GF-D8 (cell line): ENCODE data around the gene NDUFA13.
A peak's percentile ranks its signal among the peaks of the same experiment; 100 is the strongest.

Experiments
- DNase-seq: peaks from one replicate; lab custom pipeline; 2025; lab: John Stamatoyannopoulos, UW

Gene NDUFA13

DNA sequence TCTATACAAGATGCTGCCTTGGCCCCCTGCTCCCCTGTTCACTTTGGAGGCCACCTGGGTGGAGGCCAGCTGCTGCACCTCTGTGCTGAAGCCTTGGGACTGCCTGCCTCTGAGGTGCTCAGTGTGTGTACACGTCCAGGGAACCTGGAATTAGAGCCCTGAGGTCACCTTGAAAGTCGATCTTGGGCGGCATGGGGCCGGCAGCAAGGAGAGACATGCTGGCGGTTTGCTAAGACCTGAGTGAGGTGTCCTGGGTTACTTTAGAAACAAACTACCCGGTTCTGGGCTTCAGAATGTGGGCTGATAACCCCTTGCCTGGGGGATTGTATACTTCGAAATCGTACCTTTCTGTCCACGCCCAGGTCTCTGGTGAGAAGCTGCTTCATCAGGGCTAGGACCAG lies 26.2 kb upstream of the NDUFA13 start:
- no peak for DNase-seq

DNA sequence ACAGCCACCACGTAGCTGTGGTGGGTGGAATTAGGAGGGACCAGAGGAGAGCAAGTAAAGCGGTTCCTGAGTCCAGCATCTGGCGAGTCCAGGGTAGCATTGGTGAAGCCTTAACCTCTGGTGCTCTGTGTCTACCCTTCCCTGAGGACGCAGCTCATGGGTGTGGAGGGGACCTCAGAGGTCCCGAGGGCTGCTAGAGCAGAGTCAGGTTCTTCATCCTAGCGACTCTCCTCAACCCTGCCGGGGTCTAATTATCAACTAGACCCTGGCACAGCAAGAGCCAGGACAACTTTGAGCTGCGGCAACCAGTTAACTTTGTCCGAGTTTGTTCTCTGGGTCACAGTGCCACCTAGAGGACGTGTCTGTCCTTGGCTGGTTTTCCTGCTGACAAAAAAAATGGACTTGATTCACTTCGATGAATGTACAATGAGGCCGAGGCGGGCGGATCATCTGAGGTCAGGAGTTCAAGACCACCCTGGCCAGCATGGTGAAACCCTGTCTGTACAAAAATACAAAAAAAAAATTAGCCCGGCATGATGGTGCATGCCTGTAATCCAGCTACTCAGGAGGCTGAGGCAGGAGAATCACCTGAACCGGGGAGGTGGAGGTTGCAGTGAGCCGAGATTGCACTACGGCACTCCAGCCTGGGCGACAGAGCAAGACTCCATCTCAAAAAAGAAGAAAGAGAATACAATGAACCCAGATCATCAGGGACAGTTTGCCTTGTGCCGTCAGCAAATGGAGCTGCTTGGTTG lies 25.6 kb upstream of the NDUFA13 start:
- peak; percentile 30 for DNase-seq

DNA sequence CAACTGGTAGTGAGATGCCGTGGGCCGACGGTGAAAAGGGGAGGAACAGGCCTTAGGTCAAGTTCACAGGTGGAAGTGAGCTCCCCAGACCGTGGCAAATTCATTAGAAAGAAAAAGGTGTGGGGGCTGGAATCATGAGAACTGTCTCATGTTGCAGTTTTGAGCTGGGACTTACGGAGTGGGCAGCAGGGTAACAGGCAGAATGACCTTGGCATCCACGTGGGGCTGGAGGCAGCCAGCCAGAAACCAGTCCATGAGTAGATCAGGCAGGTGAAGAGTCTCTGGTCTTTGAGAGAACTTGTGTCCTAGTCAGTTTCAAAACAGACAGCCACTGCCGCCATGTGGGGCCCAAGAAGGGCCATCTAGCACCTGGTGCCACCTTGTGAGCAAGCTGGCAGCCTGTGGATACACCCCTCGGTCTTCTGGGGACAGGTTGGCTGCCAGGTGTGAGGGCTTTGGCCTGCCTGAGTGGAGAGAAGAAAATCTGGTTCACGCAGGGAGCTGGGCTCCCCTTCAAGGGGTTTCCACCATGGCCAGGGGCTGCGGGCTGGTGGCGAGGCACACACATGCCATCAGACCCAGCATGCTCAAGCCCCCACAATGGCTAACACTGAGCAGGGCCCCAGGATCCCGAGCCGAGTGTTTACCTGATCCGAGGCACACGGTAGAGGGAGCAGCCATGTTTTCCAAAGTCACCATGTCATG lies 24.6 kb upstream of the NDUFA13 start:
- DNase-seq: no peak

DNA sequence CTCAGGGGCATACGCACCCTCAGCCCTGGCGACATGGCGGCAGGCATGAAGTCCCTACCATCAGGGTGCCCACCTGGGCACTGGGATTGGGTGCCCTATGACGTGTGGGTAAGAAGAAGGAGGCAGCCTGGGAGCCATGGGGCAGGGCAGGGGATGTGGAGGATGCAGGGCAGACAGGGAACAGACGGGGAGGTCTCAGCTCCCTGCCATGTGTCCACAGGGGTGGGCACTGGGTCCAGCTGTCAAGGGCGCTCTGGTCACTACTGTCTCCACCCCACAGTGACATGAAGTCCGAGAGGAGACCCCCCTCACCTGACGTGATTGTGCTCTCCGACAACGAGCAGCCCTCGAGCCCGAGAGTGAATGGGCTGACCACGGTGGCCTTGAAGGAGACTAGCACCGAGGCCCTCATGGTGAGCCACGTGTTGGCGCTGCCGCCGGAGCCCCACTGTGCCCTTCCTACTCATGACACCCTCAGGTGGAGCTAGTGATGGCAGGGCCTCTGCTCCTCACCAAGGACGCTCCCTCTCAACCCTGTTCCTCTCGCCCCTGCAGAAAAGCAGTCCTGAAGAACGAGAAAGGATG lies 23.9 kb upstream of the NDUFA13 start:
- DNase-seq: no peak

DNA sequence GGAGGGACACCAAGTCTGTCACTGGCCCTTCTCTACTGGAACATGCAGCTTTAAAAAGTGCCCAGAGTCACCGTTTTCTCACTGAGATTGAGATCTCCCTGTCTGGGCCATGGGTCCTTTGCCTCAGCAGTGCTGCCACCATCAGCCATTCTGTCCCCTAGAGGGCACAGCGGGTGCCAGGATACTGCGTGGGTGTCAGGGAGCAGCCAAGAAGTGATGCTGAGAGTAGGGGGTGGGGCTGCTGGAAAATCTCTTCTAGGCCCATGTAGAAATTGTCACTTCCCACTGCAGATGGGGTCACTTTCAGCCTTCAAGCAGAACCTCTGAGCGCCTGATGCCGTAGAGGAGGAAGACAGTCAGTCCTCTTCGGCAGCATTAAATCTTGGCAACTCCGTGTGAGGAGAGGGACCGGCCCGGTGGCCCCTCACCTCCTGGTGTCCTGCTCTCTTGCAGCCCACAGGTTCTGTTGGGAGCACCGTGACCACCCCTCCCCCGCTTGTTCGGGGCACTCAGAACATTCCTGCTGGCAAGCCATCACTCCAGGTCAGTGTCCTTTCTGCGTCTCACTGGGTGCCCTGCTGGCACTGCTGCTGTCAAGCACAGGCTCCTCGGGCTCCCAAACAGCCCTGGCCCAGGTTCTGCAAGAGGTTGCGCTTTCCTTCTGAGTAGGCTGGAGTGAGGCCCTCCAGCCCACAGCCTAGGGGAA lies 22.0 kb upstream of the NDUFA13 start:
- DNase-seq: no peak

DNA sequence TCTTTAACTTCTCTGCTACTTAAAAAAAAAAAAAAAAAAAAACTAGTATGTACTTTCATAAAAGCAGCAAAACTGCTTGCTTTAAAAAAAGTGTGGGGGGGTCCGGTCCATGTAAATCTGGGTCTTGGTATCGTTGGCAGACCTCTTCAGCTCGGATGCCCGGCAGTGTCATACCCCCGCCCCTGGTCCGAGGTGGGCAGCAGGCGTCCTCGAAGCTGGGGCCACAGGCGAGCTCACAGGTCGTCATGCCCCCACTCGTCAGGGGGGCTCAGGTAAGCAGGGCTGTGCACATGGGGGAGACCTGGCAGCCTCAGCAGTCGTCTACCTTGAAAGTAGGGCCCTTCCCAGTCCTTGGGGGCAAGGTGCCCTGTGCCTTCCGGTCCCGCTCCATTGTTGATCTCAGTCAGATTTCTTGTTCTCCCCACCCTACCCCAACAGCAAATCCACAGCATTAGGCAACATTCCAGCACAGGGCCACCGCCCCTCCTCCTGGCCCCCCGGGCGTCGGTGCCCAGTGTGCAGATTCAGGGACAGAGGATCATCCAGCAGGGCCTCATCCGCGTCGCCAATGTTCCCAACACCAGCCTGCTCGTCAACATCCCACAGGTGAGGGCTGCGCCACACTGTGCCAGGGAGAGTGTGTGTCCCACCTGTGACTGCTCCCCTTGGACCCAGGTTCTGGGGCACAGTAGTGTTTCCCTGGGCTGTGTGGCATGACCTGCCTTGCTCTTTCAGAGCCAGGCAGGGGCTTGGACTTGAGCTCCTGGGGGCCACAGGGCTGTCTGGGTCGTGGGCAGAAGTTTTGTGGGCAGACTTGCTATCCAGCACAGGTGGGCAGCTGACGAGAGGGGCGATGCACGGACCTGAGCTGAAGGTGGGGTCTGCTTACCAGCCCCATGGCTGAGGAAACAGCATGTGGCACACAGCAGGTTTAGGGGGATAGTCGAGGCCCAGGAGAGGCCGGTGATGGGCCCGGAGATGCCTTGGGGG lies 20.1 kb upstream of the NDUFA13 start:
- no peak for DNase-seq

DNA sequence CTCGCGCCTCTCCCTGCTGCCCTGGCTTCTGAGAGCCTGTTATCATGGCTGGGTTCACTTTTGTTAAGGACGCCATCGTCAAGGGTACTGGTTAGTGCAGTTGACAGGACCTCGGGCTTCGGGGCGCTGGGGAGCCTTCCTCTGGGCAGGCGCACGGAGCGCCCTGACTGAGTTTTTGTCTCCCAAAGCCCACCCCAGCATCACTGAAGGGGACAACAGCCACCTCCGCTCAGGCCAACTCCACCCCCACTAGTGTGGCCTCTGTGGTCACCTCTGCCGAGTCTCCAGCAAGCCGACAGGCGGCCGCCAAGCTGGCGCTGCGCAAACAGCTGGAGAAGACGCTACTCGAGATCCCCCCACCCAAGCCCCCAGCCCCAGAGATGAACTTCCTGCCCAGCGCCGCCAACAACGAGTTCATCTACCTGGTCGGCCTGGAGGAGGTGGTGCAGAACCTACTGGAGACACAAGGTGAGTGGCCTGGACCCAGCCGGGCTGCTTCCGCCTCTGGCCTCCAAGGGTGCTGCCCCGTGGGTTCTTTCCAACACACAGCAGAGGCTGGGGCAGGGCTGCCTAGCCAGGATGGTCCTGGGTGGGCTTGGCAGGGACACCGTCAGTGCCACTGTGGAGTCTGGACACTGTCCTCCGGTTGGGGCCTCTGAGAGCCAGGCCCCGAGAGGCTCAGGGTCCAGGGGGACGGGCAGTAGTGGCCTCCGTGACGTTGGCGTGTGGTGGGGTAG lies 17.6 kb upstream of the NDUFA13 start:
- DNase-seq: no peak

DNA sequence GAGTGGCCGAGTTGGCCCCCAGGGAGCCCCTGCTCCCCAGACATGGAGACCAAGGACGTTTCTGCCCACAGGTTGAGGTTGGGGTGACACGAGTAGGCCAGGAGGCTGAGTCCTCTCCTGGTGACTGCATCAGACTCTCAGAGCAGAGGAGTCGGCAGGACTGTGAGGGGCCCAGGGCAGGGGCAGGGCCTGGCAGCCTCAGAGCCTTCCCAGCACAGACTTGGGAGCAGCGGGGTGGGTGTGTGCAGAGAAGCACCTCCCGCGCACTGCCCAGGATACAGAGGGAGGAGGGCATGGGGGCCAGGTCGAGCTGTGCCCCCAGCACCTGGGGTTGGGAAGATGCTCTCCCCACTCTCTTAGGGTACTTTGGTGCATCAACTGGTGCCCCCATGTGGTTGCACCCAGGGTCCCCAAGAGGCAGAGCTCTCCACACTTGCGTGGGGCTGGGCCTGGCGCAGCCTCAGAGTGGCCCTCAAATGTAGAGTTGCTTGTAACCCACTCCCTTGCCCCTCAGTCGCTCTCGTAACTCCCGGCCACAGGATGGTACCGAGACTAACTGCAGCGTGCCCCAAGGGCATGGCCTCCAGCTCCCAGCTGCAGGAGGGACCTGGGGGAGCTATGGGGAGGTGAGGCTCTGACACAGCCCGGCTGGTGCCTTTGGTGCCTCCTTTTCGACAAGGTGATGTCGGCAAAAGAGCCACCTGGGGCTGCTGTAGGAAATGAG lies 16.6 kb upstream of the NDUFA13 start:
- no peak for DNase-seq

DNA sequence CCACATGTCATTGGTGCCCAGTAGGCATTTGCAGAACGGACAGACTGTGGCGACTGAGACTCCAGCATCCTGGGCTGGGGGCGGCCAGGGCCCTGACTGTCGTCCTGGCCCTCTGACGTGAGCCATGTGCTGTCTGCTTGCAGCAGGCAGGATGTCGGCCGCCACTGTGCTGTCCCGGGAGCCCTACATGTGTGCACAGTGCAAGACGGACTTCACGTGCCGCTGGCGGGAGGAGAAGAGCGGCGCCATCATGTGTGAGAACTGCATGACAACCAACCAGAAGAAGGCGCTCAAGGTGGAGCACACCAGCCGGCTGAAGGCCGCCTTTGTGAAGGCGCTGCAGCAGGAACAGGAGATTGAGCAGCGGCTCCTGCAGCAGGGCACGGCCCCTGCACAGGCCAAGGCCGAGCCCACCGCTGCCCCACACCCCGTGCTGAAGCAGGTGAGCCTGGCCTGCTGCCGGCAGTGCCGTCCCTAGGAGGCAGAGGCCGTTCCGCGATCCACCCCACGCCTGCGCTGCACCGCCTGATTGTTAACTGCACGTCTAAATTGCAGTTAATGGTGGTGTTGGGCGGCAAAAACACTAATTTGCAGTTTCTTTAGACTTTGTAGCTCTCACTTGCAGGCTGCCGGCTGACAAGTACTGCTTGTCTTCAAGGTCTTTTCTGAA lies 14.9 kb upstream of the NDUFA13 start:
- DNase-seq: no peak

DNA sequence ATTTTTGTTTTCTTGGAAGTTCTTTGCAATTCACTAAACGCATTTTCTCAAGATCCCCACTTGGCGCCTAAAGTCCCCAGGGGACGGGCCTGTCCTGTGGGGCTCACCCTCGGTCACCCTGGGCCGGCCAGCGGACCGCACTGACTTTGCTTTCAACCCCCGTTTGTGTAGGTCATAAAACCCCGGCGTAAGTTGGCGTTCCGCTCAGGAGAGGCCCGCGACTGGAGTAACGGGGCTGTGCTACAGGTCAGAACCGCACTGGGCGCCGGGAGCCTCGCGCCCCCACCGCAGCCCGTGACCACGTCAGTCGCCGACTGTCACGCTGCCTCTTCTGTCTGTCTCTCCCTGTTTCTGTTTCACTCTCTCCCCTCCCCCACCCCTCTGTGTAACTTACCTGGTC lies 14.2 kb upstream of the NDUFA13 start:
- no peak for DNase-seq

DNA sequence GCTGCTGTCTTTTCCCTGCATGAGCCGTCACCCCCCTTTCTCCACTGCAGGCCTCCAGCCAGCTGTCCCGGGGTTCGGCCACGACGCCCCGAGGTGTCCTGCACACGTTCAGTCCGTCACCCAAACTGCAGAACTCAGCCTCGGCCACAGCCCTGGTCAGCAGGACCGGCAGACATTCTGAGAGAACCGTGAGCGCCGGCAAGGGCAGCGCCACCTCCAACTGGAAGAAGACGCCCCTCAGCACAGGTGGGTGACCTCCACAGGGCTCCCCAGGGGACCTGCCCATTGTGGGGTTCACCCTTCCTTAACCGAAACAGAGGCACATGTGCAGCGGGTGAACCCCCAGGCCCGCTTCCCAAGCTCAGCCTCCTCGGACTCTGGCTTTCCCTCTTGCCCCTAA lies 13.7 kb upstream of the NDUFA13 start:
- DNase-seq: no peak

DNA sequence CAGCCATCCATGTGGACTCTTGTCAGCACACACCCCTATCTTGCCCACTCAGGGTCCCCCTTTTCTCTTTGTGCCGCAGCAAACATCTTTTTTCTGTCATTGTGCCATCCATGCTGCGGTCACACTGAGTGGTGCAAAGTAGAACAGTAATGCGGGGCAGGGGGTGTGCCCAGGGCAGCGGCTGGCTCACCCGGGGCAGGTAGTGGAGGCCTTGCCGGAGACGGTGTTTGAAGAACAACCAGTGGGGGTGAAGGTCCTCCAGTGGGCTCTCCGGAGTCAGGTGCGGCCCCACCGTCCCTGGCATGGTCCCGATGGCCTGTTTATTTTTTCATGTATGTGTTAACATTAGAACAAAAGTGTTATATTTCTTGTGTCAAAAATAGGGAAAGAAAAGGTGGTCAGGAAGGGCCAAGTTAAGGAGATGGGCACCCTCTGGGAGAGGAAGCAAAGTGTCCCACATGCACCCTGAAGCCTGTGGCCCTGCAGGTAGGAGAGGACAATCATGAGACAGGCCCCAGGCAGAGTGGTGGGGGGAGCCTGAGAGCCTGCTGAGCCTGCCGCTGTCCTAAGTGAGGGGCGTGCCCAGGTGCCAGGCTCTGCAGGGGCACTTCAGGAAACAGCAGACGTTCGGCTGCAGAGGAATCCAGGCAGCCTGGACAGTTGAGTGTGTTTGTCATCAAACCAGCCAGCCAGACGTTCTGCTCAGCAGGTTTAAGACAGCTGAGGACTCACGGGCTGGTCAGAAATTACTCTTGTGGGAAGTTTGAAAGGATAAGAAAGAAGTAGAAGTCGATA lies 13.0 kb upstream of the NDUFA13 start:
- no peak for DNase-seq

DNA sequence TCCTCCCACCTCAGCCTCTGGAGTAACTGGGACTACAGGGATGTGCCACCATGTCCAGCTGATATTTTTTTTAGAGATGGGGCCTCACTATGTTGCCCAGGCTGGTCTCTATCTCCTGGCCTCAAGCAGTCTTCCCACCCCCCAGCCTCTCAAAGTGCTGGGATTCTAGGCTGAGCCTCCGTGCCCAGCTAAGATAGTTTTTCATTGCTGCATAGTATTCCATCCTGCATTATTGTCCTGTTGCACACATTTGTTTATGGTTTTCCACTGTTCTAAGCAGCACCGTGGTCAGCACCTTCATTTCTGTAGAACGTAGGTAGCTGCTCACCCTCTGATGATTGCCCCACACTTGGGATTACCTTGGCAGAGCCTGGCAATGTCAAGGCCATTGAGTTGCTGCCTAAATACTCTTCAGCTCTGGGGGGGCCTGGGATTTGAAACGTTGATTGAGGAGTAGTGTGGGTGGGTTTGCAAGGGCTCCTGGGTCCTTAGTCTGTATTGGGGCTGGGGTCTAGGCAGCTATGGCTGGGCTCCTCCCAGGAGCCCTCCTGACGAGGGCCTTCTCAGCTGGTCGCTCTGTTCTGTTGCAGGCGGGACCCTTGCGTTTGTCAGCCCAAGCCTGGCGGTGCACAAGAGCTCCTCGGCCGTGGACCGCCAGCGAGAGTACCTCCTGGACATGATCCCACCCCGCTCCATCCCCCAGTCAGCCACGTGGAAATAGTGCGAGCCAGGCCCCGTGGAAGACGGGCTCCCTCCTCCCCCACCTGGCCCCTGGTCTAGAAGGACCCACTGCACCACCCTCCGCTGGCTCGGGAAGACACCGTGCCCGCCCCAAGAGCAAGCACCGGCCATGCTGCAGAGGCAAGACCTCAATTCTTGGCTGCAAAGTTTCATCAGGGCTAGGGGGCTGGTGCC lies 11.0 kb upstream of the NDUFA13 start:
- DNase-seq: no peak

DNA sequence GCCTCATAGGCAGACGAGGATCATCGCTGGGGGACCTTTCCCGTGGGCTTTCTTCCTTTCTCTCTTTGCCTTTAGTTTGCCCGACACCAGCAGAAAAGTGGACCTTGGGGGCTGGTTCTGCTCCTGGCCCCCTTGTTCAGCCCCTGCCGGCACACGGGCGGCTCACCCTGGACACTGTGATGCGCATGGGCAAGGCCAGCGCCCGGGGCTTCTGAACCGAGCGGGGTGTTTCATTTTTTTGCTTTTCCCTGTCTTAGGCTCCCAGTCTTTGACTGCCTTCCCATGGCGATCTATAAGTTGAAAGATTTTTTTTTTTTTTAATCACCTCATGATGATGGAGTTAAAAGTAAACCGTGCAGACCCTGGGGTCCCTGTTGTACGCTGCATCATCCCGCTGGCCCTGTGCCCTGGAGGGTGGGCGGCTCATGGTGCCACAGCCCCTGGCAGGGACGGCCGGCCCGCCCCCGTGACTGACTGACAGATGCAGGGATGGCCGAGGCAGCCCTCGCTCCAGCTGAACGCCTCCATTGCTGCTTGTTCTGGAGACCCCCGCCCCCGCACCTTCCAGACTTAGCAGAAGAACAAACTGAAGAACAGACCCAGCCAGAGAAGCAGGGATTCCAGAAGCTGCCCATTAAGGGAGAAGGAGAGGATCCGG lies 10.2 kb upstream of the NDUFA13 start:
- DNase-seq: no peak

DNA sequence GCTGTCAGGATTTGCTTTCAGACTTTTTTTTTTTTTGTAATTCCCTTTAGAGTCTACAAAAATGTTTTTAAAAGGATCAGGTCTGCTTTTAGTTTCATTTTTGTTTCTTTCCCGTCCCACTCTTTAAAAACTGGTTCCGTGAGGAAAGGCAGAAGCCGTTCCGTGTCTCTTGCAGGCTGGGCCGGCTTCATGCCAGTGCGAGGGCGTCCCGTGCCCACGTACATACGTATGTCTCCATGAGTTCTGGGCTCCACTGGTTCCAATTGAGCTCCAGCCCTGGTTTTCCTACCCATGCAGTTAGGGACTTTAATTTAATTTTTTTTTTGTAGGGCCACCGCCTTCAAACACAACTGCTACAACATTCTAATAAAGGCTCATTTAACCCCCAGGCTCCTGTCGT lies 9.4 kb upstream of the NDUFA13 start:
- no peak for DNase-seq

DNA sequence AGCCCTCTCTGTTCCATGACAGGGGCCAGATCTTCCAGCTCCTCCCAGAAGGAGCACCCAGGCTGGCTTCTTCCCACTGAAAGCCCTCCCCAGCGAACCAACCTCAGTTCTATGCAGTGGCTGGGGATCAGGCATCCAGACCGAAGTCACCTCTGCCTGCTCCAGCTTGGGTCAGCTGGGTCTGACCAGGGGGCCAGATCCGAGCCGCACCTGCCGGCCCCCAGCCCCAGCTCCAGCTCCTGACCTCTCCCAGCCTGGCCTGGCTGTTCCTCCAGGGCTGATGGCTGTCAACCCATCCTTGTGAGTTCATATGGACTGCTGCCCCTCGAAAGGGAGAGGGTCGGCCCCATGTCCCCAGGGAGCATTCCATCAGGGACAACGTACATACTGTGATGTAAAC lies 8.7 kb upstream of the NDUFA13 start:
- DNase-seq: no peak

DNA sequence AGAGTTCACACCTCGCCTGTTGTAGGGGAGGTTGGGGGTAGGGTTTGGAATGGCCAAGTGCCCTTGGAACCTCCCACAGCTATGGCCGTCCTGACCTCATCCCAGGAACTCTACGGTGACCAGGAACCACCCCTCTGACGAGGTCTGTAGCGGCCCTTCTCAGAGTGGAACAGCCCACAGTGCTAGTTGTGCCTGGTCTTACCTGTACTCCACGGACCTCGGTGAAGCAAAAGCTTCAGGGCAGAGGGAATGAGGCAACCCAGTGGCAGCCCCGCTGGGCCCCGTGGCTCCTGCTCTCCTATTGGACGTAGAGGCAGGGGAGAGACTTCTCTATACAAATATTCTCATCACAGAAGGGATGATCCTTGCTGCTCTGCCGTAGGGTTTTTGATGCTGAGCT lies 7.8 kb upstream of the NDUFA13 start:
- DNase-seq: no peak
